SK-N-SH (cell line): ENCODE measurements around the gene HSD17B12.

Experiments
- FOXM1 ChIP-seq: IDR thresholded peaks from 2 replicates; pipeline ENCODE4 v1.4.0; 2012; ENCODE audit warnings: low read depth, mild to moderate bottlenecking
- GABPA ChIP-seq: IDR thresholded peaks from 2 replicates; pipeline ENCODE4 v1.4.0; 2012; ENCODE audit warnings: low read depth, mild to moderate bottlenecking
- NRF1 ChIP-seq: IDR thresholded peaks from 2 replicates; pipeline ENCODE4 v1.6.1; 2012; ENCODE audit warnings: low read depth, mild to moderate bottlenecking, low read length
- POLR2AphosphoS5 ChIP-seq: IDR thresholded peaks from 2 replicates; pipeline ENCODE4 v1.6.1; 2012; ENCODE audit warnings: low read depth, low read length
- RAD21 ChIP-seq: IDR thresholded peaks from 2 replicates; pipeline ENCODE4 v1.6.1; 2012; ENCODE audit warnings: mild to moderate bottlenecking, low read length
- RFX5 ChIP-seq: IDR thresholded peaks from 2 replicates; pipeline ENCODE4 v1.6.1; 2012; ENCODE audit warnings: mild to moderate bottlenecking, improper control_type of control experiment, low read length
- SMC3 ChIP-seq: IDR thresholded peaks from 2 replicates; pipeline ENCODE4 v1.6.1; 2012; ENCODE audit warnings: low read depth, low read length, improper control_type of control experiment
- TAF1 ChIP-seq: IDR thresholded peaks from 2 replicates; pipeline ENCODE4 v1.6.1; 2012; ENCODE audit warnings: low read depth, mild to moderate bottlenecking, low read length, moderate library complexity, borderline replicate concordance
- YY1 ChIP-seq: IDR thresholded peaks from 2 replicates; pipeline ENCODE4 v1.4.0; 2012; ENCODE audit warnings: low read depth, mild to moderate bottlenecking
- TF ChIP-seq, protein P1 (sequence below): fragments of 200-600 bp; sonication (generic); IDR thresholded peaks from 2 replicates; pipeline ENCODE4 v1.6.1; 2017; ENCODE audit warnings: antibody characterized with exemption, mild to moderate bottlenecking, moderate library complexity
- TF ChIP-seq, protein P2 (sequence below): fragments of 150-350 bp; IDR thresholded peaks from 2 replicates; pipeline ENCODE4 v1.6.1; 2017; ENCODE audit warnings: antibody characterized with exemption, low read length, low read depth, borderline replicate concordance
- TF ChIP-seq, protein P3 (sequence below): IDR thresholded peaks from 2 replicates; pipeline ENCODE4 v1.4.0; 2012; ENCODE audit warnings: low read depth

DNA sequence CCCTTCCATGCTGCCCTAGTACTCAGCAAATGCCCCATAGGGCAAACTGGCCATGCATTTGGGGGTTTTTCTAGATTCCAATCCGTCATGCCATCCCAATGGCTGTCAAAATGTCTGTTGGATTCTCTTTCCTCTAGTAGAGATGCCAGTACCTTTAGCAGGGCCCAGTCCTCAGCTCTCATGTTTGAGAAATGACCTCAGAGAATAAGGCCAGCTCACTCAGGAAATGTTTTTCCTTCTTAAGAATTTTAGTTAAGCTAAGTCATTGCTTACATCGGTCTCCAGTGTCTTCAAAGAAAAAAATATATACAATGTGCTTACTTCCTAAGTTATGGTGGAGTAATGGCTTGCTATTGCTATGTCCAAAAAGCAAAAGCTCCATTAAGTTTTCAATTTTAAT is 186.0 kb downstream of the HSD17B12 start:
- TF ChIP-seq, protein P1, sequence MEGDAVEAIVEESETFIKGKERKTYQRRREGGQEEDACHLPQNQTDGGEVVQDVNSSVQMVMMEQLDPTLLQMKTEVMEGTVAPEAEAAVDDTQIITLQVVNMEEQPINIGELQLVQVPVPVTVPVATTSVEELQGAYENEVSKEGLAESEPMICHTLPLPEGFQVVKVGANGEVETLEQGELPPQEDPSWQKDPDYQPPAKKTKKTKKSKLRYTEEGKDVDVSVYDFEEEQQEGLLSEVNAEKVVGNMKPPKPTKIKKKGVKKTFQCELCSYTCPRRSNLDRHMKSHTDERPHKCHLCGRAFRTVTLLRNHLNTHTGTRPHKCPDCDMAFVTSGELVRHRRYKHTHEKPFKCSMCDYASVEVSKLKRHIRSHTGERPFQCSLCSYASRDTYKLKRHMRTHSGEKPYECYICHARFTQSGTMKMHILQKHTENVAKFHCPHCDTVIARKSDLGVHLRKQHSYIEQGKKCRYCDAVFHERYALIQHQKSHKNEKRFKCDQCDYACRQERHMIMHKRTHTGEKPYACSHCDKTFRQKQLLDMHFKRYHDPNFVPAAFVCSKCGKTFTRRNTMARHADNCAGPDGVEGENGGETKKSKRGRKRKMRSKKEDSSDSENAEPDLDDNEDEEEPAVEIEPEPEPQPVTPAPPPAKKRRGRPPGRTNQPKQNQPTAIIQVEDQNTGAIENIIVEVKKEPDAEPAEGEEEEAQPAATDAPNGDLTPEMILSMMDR, result no peak
- no peak for TF ChIP-seq RAD21
- TF ChIP-seq TAF1, result no peak
- no peak for TF ChIP-seq YY1
- TF ChIP-seq RFX5, result no peak
- no peak for TF ChIP-seq GABPA
- TF ChIP-seq, protein P2, sequence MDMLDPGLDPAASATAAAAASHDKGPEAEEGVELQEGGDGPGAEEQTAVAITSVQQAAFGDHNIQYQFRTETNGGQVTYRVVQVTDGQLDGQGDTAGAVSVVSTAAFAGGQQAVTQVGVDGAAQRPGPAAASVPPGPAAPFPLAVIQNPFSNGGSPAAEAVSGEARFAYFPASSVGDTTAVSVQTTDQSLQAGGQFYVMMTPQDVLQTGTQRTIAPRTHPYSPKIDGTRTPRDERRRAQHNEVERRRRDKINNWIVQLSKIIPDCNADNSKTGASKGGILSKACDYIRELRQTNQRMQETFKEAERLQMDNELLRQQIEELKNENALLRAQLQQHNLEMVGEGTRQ, result no peak
- TF ChIP-seq NRF1, result no peak
- TF ChIP-seq POLR2AphosphoS5, result no peak
- TF ChIP-seq, protein P3, sequence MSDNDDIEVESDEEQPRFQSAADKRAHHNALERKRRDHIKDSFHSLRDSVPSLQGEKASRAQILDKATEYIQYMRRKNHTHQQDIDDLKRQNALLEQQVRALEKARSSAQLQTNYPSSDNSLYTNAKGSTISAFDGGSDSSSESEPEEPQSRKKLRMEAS, result no peak
- no peak for TF ChIP-seq FOXM1
- no peak for TF ChIP-seq SMC3
